Measurements from ENCODE around the gene RDH16. TPM values are rescaled to one million over a fixed set of nuclear protein-coding genes. Genes with fewer than 3 reads are reported as not detected.

Gene RDH16
- total and polyA plus RNA-seq, 2 experiments from 2014 or later: 0.52 to 0.66 TPM

DNA sequence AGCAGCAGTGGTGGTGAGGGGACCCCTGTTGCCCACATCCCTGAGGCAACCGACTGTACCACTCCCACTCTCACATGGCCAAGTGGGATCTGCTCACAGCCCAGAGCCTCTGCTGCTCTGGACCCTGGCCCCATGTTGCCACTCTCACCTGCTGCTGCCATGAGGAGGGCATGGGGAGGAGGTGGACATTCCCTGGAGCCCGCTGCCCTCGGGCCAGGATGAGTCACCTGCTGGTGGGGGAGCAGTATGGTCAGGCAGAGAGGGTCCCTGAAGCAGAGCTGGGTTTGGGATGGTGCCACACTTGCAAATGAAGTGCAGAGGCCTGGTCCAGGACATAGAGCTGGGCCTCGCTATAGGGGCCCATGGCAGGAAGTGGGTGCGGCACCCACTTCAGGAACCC is 49.3 kb downstream of the RDH16 start (continued):
- TF ChIP-seq, protein P1, sequence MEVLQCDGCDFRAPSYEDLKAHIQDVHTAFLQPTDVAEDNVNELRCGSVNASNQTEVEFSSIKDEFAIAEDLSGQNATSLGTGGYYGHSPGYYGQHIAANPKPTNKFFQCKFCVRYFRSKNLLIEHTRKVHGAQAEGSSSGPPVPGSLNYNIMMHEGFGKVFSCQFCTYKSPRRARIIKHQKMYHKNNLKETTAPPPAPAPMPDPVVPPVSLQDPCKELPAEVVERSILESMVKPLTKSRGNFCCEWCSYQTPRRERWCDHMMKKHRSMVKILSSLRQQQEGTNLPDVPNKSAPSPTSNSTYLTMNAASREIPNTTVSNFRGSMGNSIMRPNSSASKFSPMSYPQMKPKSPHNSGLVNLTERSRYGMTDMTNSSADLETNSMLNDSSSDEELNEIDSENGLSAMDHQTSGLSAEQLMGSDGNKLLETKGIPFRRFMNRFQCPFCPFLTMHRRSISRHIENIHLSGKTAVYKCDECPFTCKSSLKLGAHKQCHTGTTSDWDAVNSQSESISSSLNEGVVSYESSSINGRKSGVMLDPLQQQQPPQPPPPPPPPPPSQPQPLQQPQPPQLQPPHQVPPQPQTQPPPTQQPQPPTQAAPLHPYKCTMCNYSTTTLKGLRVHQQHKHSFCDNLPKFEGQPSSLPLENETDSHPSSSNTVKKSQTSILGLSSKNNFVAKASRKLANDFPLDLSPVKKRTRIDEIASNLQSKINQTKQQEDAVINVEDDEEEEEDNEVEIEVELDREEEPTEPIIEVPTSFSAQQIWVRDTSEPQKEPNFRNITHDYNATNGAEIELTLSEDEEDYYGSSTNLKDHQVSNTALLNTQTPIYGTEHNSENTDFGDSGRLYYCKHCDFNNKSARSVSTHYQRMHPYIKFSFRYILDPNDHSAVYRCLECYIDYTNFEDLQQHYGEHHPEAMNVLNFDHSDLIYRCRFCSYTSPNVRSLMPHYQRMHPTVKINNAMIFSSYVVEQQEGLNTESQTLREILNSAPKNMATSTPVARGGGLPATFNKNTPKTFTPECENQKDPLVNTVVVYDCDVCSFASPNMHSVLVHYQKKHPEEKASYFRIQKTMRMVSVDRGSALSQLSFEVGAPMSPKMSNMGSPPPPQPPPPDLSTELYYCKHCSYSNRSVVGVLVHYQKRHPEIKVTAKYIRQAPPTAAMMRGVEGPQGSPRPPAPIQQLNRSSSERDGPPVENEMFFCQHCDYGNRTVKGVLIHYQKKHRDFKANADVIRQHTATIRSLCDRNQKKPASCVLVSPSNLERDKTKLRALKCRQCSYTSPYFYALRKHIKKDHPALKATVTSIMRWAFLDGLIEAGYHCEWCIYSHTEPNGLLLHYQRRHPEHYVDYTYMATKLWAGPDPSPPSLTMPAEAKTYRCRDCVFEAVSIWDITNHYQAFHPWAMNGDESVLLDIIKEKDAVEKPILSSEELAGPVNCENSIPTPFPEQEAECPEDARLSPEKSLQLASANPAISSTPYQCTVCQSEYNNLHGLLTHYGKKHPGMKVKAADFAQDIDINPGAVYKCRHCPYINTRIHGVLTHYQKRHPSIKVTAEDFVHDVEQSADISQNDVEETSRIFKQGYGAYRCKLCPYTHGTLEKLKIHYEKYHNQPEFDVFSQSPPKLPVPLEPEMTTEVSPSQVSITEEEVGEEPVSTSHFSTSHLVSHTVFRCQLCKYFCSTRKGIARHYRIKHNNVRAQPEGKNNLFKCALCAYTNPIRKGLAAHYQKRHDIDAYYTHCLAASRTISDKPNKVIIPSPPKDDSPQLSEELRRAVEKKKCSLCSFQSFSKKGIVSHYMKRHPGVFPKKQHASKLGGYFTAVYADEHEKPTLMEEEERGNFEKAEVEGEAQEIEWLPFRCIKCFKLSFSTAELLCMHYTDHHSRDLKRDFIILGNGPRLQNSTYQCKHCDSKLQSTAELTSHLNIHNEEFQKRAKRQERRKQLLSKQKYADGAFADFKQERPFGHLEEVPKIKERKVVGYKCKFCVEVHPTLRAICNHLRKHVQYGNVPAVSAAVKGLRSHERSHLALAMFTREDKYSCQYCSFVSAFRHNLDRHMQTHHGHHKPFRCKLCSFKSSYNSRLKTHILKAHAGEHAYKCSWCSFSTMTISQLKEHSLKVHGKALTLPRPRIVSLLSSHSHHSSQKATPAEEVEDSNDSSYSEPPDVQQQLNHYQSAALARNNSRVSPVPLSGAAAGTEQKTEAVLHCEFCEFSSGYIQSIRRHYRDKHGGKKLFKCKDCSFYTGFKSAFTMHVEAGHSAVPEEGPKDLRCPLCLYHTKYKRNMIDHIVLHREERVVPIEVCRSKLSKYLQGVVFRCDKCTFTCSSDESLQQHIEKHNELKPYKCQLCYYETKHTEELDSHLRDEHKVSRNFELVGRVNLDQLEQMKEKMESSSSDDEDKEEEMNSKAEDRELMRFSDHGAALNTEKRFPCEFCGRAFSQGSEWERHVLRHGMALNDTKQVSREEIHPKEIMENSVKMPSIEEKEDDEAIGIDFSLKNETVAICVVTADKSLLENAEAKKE (CRISPR knock-in tag; IDR thresholded peaks at IDR 0.05): no peak
- no peak for TF ChIP-seq NANOG (IDR thresholded peaks at IDR 0.05; ENCODE audit: borderline replicate concordance)
- TF ChIP-seq ZNF114 (CRISPR knock-in tag; IDR thresholded peaks at IDR 0.05): no peak

DNA sequence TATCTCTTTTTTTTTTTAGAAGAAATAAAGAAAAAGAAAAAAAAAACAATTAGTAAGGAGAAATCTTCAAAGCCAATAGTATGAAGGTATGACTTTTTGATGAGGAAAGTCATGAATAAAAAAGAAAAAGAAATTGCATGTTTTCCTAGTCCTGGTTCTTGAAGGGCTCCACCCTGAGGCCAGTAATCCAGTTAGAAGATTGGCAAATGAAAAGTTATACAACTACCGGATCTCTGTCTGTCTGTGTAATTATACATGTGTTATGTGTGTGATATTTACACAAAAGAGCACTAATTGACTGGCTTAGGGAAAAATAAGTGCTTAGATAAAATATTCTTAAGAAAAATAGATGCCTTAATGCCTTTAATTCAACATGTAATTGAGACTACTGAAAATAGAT is 51.6 kb downstream of the RDH16 start:
- no peaks in the 10 kb centered on the region for H3K79me2 ChIP-seq (replicated peaks; ENCODE audit: insufficient read depth)
- TF ChIP-seq, protein P2, sequence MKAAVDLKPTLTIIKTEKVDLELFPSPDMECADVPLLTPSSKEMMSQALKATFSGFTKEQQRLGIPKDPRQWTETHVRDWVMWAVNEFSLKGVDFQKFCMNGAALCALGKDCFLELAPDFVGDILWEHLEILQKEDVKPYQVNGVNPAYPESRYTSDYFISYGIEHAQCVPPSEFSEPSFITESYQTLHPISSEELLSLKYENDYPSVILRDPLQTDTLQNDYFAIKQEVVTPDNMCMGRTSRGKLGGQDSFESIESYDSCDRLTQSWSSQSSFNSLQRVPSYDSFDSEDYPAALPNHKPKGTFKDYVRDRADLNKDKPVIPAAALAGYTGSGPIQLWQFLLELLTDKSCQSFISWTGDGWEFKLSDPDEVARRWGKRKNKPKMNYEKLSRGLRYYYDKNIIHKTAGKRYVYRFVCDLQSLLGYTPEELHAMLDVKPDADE (IDR thresholded peaks at IDR 0.05): no peak
- TF ChIP-seq ZNF331 (CRISPR knock-in tag; IDR thresholded peaks at IDR 0.05; ENCODE audit: low read depth) (no peak), EZH2 (IDR thresholded peaks at IDR 0.05; ENCODE audit: low read depth, unreplicated experiment) (no peak), STAT1 (IDR thresholded peaks at IDR 0.05; ENCODE audit: unreplicated experiment) (no peak), POLR2AphosphoS5 (IDR thresholded peaks at IDR 0.05; ENCODE audit: low read depth) (no peak), ZNF114 (CRISPR knock-in tag; IDR thresholded peaks at IDR 0.05) (no peak), JUNB (IDR thresholded peaks at IDR 0.05; ENCODE audit: unreplicated experiment) (no peak), NANOG (IDR thresholded peaks at IDR 0.05; ENCODE audit: borderline replicate concordance) (no peak)
- TF ChIP-seq, protein P3, sequence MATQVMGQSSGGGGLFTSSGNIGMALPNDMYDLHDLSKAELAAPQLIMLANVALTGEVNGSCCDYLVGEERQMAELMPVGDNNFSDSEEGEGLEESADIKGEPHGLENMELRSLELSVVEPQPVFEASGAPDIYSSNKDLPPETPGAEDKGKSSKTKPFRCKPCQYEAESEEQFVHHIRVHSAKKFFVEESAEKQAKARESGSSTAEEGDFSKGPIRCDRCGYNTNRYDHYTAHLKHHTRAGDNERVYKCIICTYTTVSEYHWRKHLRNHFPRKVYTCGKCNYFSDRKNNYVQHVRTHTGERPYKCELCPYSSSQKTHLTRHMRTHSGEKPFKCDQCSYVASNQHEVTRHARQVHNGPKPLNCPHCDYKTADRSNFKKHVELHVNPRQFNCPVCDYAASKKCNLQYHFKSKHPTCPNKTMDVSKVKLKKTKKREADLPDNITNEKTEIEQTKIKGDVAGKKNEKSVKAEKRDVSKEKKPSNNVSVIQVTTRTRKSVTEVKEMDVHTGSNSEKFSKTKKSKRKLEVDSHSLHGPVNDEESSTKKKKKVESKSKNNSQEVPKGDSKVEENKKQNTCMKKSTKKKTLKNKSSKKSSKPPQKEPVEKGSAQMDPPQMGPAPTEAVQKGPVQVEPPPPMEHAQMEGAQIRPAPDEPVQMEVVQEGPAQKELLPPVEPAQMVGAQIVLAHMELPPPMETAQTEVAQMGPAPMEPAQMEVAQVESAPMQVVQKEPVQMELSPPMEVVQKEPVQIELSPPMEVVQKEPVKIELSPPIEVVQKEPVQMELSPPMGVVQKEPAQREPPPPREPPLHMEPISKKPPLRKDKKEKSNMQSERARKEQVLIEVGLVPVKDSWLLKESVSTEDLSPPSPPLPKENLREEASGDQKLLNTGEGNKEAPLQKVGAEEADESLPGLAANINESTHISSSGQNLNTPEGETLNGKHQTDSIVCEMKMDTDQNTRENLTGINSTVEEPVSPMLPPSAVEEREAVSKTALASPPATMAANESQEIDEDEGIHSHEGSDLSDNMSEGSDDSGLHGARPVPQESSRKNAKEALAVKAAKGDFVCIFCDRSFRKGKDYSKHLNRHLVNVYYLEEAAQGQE (IDR thresholded peaks at IDR 0.05; ENCODE audit: unreplicated experiment): no peak

More for the DNA sequence above, 51.6 kb downstream of the RDH16 start:
- Histone ChIP-seq H3K27ac (ENCODE audit: low read depth) (no peak overlapping the region), H3K4me1 (ENCODE audit: insufficient read depth) (no peaks in the 10 kb centered on the region), H3K4me3 (no peak overlapping the region), H4K20me1 (replicated peaks; ENCODE audit: insufficient read depth) (no peaks in the 10 kb centered on the region), H3K36me3 (ENCODE audit: insufficient read depth) (no peaks in the 10 kb centered on the region; the same call in 1 of the 2 replicates), H3K9me2 (ENCODE audit: insufficient read depth) (peaks cover 3% of the 10 kb centered on the region; the same call in 1 of the 2 replicates), H3K4me2 (no peak overlapping the region), H2AFZ (no peak overlapping the region), H3K27me3 (ENCODE audit: insufficient read depth) (no peaks in the 10 kb centered on the region), H3F3A (replicated peaks; ENCODE audit: low read depth) (no peaks in the 10 kb centered on the region)
- Mint-ChIP-seq H3K4me3 (no peak overlapping the region), H3K27ac (no peak overlapping the region), H3K27me3 (ENCODE audit: insufficient read depth, low read depth, poor library complexity) (peaks cover 4% of the 10 kb centered on the region), H3K4me1 (no peaks in the 10 kb centered on the region), H3K9me3 (peaks cover 75% of the 10 kb centered on the region), H3K36me3 (ENCODE audit: low read depth) (peaks cover 16% of the 10 kb centered on the region; the same call in 2 of the 3 replicates)
- DNase-seq (ENCODE audit: low spot score) (no peak), ATAC-seq (no peak)

Measured in GM23338 (cell line).